HEK293 (cell line): Measurements from ENCODE around the gene GRIPAP1.

ENCODE experiments used
- BCL11B ChIP-seq: fragments of 450-650 bp; formaldehyde crosslinking; IDR thresholded peaks from 2 replicates; pipeline ENCODE4 v1.5.1; 2016; ENCODE audit warnings: low read depth, missing biosample characterization, missing genetic modification characterization
- EGR2 ChIP-seq: fragments of 450-650 bp; formaldehyde crosslinking; IDR thresholded peaks from 2 replicates; pipeline ENCODE4 v1.5.1; 2016; ENCODE audit warnings: low read depth, missing biosample characterization, missing genetic modification characterization
- FEZF1 ChIP-seq: fragments of 450-650 bp; formaldehyde crosslinking; IDR thresholded peaks from 2 replicates; pipeline ENCODE4 v1.5.1; 2016; ENCODE audit warnings: missing biosample characterization, missing genetic modification characterization
- MEIS1 ChIP-seq: sonication (generic); formaldehyde crosslinking; IDR thresholded peaks from 2 replicates; pipeline ENCODE4 v1.8.1; 2022; ENCODE audit warnings: missing genetic modification reagents, mild to moderate bottlenecking, borderline replicate concordance
- OSR2 ChIP-seq: fragments of 450-650 bp; formaldehyde crosslinking; IDR thresholded peaks from 2 replicates; pipeline ENCODE4 v1.5.1; 2016; ENCODE audit warnings: missing biosample characterization, missing genetic modification characterization
- PRDM1 ChIP-seq: fragments of 450-650 bp; formaldehyde crosslinking; IDR thresholded peaks from 2 replicates; pipeline ENCODE4; 2016; ENCODE audit warnings: missing biosample characterization, missing genetic modification characterization
- SP2 ChIP-seq: fragments of 450-650 bp; formaldehyde crosslinking; IDR thresholded peaks from 2 replicates; pipeline ENCODE4 v1.5.1; 2016; ENCODE audit warnings: missing biosample characterization, missing genetic modification characterization
- ZBTB7A ChIP-seq: fragments of 450-650 bp; formaldehyde crosslinking; IDR thresholded peaks from 2 replicates; pipeline ENCODE4 v1.5.1; 2016; ENCODE audit warnings: low read depth, missing biosample characterization, missing genetic modification characterization
- ZBTB8A ChIP-seq: fragments of 450-650 bp; formaldehyde crosslinking; IDR thresholded peaks from 2 replicates; pipeline ENCODE4 v1.5.1; 2016; ENCODE audit warnings: missing biosample characterization, missing genetic modification characterization
- ZFP3 ChIP-seq: fragments of 450-650 bp; formaldehyde crosslinking; IDR thresholded peaks from 2 replicates; pipeline ENCODE4 v1.5.1; 2016; ENCODE audit warnings: low read depth, missing biosample characterization, missing genetic modification characterization
- ZIC2 ChIP-seq: fragments of 450-650 bp; formaldehyde crosslinking; IDR thresholded peaks from 2 replicates; pipeline ENCODE4 v1.5.1; 2016; ENCODE audit warnings: missing biosample characterization, missing genetic modification characterization
- ZNF16 ChIP-seq: fragments of 450-650 bp; formaldehyde crosslinking; IDR thresholded peaks from 2 replicates; pipeline ENCODE4 v1.5.1; 2016; ENCODE audit warnings: low read depth, missing biosample characterization, missing genetic modification characterization
- ZNF211 ChIP-seq: fragments of 450-650 bp; formaldehyde crosslinking; IDR thresholded peaks from 2 replicates; pipeline ENCODE4 v1.5.1; 2016; ENCODE audit warnings: low read depth, missing biosample characterization, missing genetic modification characterization
- ZNF23 ChIP-seq: fragments of 450-650 bp; formaldehyde crosslinking; IDR thresholded peaks from 2 replicates; pipeline ENCODE4 v1.5.1; 2016; ENCODE audit warnings: missing biosample characterization, missing genetic modification characterization, borderline replicate concordance
- ZNF266 ChIP-seq: fragments of 450-650 bp; formaldehyde crosslinking; IDR thresholded peaks from 2 replicates; pipeline ENCODE4 v1.5.1; 2016; ENCODE audit warnings: missing biosample characterization, missing genetic modification characterization, low read depth
- ZNF354C ChIP-seq: fragments of 450-650 bp; formaldehyde crosslinking; IDR thresholded peaks from 2 replicates; pipeline ENCODE4 v1.5.1; 2016; ENCODE audit warnings: missing biosample characterization, missing genetic modification characterization, low read depth, borderline replicate concordance
- ZNF366 ChIP-seq: fragments of 450-650 bp; formaldehyde crosslinking; conservative IDR thresholded peaks from 2 replicates; pipeline ENCODE4 v1.5.1; 2016; ENCODE audit warnings: missing biosample characterization, missing genetic modification characterization
- ZNF37A ChIP-seq: fragments of 450-650 bp; IDR thresholded peaks from 2 replicates; pipeline ENCODE4 v1.5.1; 2018; ENCODE audit warnings: missing biosample characterization, missing genetic modification characterization
- ZNF501 ChIP-seq: fragments of 450-650 bp; formaldehyde crosslinking; IDR thresholded peaks from 2 replicates; pipeline ENCODE4 v1.5.1; 2016; ENCODE audit warnings: missing biosample characterization, missing genetic modification characterization
- ZNF549 ChIP-seq: fragments of 450-650 bp; IDR thresholded peaks from 2 replicates; pipeline ENCODE4 v1.5.1; 2018; ENCODE audit warnings: missing biosample characterization, missing genetic modification characterization, mild to moderate bottlenecking, inconsistent platforms, moderate library complexity
- ZNF571 ChIP-seq: fragments of 450-650 bp; formaldehyde crosslinking; IDR thresholded peaks from 2 replicates; pipeline ENCODE4 v1.5.0; 2017; ENCODE audit warnings: missing biosample characterization, missing genetic modification characterization
- ZNF596 ChIP-seq: fragments of 450-650 bp; IDR thresholded peaks from 2 replicates; pipeline ENCODE4 v1.5.0; 2018; ENCODE audit warnings: missing biosample characterization, mild to moderate bottlenecking, missing genetic modification characterization, moderate library complexity
- ZNF610 ChIP-seq: fragments of 450-650 bp; formaldehyde crosslinking; IDR thresholded peaks from 2 replicates; pipeline ENCODE4 v1.5.1; 2016; ENCODE audit warnings: missing biosample characterization, missing genetic modification characterization, borderline replicate concordance
- ZNF621 ChIP-seq: fragments of 450-650 bp; formaldehyde crosslinking; IDR thresholded peaks from 2 replicates; pipeline ENCODE4 v1.5.1; 2017; ENCODE audit warnings: missing biosample characterization, missing genetic modification characterization
- TF ChIP-seq, protein P1 (sequence below): fragments of 450-650 bp; formaldehyde crosslinking; IDR thresholded peaks from 2 replicates; pipeline ENCODE4 v1.5.1; 2016; ENCODE audit warnings: missing biosample characterization, missing genetic modification characterization
- TF ChIP-seq, protein P2 (sequence below): fragments of 450-650 bp; IDR thresholded peaks from 2 replicates; pipeline ENCODE4 v1.5.1; 2018; ENCODE audit warnings: missing biosample characterization, missing genetic modification characterization
- TF ChIP-seq, protein P3 (sequence below): fragments of 450-650 bp; formaldehyde crosslinking; IDR thresholded peaks from 2 replicates; pipeline ENCODE4 v1.5.1; 2016; ENCODE audit warnings: missing biosample characterization, missing genetic modification characterization
- TF ChIP-seq, protein P4 (sequence below): IDR thresholded peaks from 2 replicates; pipeline ENCODE4 v1.6.1; 2011; ENCODE audit warnings: mild to moderate bottlenecking, low read depth, low read length, borderline replicate concordance
- TF ChIP-seq, protein P5 (sequence below): fragments of 450-650 bp; formaldehyde crosslinking; IDR thresholded peaks from 2 replicates; pipeline ENCODE4 v1.5.1; 2016; ENCODE audit warnings: missing biosample characterization, missing genetic modification characterization
- TF ChIP-seq, protein P6 (sequence below): fragments of 450-650 bp; formaldehyde crosslinking; IDR thresholded peaks from 2 replicates; pipeline ENCODE4 v1.5.1; 2017; ENCODE audit warnings: missing biosample characterization, missing genetic modification characterization
- TF ChIP-seq, protein P7 (sequence below): fragments of 450-650 bp; formaldehyde crosslinking; IDR thresholded peaks from 2 replicates; pipeline ENCODE4 v1.5.1; 2016; ENCODE audit warnings: missing biosample characterization, missing genetic modification characterization, low read depth

GRIPAP1 gene

DNA sequence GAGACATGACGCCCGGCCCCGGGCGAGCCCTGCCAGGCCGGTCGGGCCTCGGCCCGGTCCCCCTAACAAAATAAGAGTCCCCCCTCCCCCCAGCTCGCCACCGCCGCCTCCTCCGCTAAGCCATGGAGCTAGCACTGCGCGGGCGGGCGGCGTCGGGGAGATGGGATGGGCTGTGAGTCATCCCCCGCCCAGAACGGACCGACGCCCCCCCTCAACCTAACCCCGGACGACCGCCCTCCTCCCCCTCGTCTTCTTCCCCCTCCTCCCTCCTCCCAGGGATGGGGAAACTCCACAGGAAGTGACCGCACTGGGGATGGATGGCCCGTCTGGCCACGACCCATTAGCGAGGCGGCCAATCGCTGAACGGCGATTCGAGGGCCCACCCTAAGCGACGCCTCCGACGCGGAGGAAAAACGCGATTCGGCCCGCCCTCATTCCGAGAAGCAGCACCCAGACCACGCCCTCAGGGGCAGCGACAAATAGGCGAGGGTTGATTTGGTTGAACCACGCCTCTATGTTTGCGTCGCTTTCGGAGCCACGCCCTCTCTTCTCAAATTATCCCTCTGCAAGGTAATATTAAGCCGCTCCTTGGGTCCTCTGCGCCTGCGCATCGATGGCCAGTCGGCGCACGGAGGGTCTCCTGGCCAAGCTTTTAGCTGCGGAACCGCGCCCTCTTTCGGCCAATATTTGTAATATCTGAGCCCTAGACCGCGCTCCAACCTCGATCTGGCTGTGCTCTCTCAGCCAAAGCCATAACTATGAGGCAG is 41.3 kb upstream of the GRIPAP1 start, which contains the start of gene TFE3 (continued):
- TF ChIP-seq, protein P1, sequence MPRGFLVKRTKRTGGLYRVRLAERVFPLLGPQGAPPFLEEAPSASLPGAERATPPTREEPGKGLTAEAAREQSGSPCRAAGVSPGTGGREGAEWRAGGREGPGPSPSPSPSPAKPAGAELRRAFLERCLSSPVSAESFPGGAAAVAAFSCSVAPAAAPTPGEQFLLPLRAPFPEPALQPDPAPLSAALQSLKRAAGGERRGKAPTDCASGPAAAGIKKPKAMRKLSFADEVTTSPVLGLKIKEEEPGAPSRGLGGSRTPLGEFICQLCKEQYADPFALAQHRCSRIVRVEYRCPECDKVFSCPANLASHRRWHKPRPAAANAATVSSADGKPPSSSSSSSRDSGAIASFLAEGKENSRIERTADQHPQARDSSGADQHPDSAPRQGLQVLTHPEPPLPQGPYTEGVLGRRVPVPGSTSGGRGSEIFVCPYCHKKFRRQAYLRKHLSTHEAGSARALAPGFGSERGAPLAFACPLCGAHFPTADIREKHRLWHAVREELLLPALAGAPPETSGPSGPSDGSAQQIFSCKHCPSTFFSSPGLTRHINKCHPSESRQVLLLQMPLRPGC (tag by site-specific recombination), result no peak
- TF ChIP-seq ZNF211 (tag by site-specific recombination), result no peak
- TF ChIP-seq, protein P2, sequence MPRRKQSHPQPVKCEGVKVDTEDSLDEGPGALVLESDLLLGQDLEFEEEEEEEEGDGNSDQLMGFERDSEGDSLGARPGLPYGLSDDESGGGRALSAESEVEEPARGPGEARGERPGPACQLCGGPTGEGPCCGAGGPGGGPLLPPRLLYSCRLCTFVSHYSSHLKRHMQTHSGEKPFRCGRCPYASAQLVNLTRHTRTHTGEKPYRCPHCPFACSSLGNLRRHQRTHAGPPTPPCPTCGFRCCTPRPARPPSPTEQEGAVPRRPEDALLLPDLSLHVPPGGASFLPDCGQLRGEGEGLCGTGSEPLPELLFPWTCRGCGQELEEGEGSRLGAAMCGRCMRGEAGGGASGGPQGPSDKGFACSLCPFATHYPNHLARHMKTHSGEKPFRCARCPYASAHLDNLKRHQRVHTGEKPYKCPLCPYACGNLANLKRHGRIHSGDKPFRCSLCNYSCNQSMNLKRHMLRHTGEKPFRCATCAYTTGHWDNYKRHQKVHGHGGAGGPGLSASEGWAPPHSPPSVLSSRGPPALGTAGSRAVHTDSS, result no peak; the same call in 1 of the 2 replicates
- no peak for TF ChIP-seq ZNF621
- TF ChIP-seq, protein P3, sequence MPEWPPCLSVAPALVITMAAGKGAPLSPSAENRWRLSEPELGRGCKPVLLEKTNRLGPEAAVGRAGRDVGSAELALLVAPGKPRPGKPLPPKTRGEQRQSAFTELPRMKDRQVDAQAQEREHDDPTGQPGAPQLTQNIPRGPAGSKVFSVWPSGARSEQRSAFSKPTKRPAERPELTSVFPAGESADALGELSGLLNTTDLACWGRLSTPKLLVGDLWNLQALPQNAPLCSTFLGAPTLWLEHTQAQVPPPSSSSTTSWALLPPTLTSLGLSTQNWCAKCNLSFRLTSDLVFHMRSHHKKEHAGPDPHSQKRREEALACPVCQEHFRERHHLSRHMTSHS (tag by site-specific recombination), result no peak
- TF ChIP-seq MEIS1 (CRISPR knock-in tag), result no peak
- TF ChIP-seq, protein P4, sequence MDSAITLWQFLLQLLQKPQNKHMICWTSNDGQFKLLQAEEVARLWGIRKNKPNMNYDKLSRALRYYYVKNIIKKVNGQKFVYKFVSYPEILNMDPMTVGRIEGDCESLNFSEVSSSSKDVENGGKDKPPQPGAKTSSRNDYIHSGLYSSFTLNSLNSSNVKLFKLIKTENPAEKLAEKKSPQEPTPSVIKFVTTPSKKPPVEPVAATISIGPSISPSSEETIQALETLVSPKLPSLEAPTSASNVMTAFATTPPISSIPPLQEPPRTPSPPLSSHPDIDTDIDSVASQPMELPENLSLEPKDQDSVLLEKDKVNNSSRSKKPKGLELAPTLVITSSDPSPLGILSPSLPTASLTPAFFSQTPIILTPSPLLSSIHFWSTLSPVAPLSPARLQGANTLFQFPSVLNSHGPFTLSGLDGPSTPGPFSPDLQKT, result no peak
- no peak for TF ChIP-seq OSR2
- no peak for TF ChIP-seq PRDM1 (tag by site-specific recombination)
- no peak for TF ChIP-seq ZNF266 (tag by site-specific recombination)
- TF ChIP-seq ZNF596 (tag by site-specific recombination), result no peak
- TF ChIP-seq SP2 (tag by site-specific recombination), result peak; percentile 98
- TF ChIP-seq, protein P5, sequence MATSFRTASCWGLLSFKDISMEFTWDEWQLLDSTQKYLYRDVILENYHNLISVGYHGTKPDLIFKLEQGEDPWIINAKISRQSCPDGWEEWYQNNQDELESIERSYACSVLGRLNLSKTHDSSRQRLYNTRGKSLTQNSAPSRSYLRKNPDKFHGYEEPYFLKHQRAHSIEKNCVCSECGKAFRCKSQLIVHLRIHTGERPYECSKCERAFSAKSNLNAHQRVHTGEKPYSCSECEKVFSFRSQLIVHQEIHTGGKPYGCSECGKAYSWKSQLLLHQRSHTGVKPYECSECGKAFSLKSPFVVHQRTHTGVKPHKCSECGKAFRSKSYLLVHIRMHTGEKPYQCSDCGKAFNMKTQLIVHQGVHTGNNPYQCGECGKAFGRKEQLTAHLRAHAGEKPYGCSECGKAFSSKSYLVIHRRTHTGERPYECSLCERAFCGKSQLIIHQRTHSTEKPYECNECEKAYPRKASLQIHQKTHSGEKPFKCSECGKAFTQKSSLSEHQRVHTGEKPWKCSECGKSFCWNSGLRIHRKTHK (tag by site-specific recombination), result no peak
- TF ChIP-seq, protein P6, sequence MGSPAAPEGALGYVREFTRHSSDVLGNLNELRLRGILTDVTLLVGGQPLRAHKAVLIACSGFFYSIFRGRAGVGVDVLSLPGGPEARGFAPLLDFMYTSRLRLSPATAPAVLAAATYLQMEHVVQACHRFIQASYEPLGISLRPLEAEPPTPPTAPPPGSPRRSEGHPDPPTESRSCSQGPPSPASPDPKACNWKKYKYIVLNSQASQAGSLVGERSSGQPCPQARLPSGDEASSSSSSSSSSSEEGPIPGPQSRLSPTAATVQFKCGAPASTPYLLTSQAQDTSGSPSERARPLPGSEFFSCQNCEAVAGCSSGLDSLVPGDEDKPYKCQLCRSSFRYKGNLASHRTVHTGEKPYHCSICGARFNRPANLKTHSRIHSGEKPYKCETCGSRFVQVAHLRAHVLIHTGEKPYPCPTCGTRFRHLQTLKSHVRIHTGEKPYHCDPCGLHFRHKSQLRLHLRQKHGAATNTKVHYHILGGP (tag by site-specific recombination), result no peak
- TF ChIP-seq ZNF549, result no peak
- TF ChIP-seq ZNF571 (tag by site-specific recombination), result no peak
- TF ChIP-seq ZNF366 (tag by site-specific recombination), result peak; percentile 37
- TF ChIP-seq ZIC2 (tag by site-specific recombination), result no peak
- TF ChIP-seq ZBTB7A (tag by site-specific recombination), result no peak
- no peak for TF ChIP-seq ZNF23
- no peak for TF ChIP-seq ZNF354C
- TF ChIP-seq, protein P7, sequence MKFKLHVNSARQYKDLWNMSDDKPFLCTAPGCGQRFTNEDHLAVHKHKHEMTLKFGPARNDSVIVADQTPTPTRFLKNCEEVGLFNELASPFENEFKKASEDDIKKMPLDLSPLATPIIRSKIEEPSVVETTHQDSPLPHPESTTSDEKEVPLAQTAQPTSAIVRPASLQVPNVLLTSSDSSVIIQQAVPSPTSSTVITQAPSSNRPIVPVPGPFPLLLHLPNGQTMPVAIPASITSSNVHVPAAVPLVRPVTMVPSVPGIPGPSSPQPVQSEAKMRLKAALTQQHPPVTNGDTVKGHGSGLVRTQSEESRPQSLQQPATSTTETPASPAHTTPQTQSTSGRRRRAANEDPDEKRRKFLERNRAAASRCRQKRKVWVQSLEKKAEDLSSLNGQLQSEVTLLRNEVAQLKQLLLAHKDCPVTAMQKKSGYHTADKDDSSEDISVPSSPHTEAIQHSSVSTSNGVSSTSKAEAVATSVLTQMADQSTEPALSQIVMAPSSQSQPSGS (tag by site-specific recombination), result no peak
- no peak for TF ChIP-seq ZFP3 (tag by site-specific recombination)
- TF ChIP-seq ZNF16 (tag by site-specific recombination), result no peak
- peak; percentile 32; the same call in 1 of the 2 replicates for TF ChIP-seq ZNF610 (tag by site-specific recombination)
- TF ChIP-seq EGR2 (tag by site-specific recombination), result peak; percentile 80
- no peak for TF ChIP-seq FEZF1
- TF ChIP-seq BCL11B (tag by site-specific recombination), result peak; percentile 68; the same call in 1 of the 2 replicates
- TF ChIP-seq ZNF37A, result no peak
- TF ChIP-seq ZBTB8A (tag by site-specific recombination), result peak; percentile 75
- TF ChIP-seq ZNF501 (tag by site-specific recombination), result no peak; the same call in 1 of the 2 replicates
